AG09309 (cell line): ENCODE data around the gene TM9SF1.

Experiments used
- DNase-seq: peaks from one replicate; pipeline ENCODE4 v3.0.0-alpha.2; 2010; ENCODE audit warnings: low read depth
- H3K4me3 ChIP-seq: 2 replicates; pipeline ENCODE4 v1.5.1; 2011; ENCODE audit warnings: mild to moderate bottlenecking, low read depth, low read length, moderate library complexity; ENCODE audit not compliant: control insufficient read depth
- CTCF ChIP-seq: IDR thresholded peaks from 2 replicates; pipeline ENCODE4 v1.5.1; 2011; ENCODE audit warnings: mild to moderate bottlenecking, low read depth, low read length, inconsistent platforms; ENCODE audit not compliant: insufficient read depth, control insufficient read depth; ENCODE audit errors: missing control alignments

TM9SF1 gene

GRCh38 chr14:24187539-24187915 lies 7.7 kb downstream of the TM9SF1 start:
- no peak for DNase-seq
- TF ChIP-seq CTCF = no peak
- H3K4me3 ChIP-seq = peak overlapping the region; percentile 59

- DNase-seq = no peak
- no peak for TF ChIP-seq CTCF
- no peak overlapping the region for H3K4me3 ChIP-seq
Observed at GRCh38 chr14:24186831-24187538, 8.3 kb downstream of the TM9SF1 start.

- no peak for TF ChIP-seq CTCF
- no peak overlapping the region for H3K4me3 ChIP-seq
- DNase-seq = no peak
Observed at GRCh38 chr14:24185741-24186140, 9.5 kb downstream of the TM9SF1 start.

- DNase-seq = no peak
- TF ChIP-seq CTCF = no peak
- H3K4me3 ChIP-seq = no peak overlapping the region
Observed at GRCh38 chr14:24185026-24185425, 10.2 kb downstream of the TM9SF1 start.

DNA sequence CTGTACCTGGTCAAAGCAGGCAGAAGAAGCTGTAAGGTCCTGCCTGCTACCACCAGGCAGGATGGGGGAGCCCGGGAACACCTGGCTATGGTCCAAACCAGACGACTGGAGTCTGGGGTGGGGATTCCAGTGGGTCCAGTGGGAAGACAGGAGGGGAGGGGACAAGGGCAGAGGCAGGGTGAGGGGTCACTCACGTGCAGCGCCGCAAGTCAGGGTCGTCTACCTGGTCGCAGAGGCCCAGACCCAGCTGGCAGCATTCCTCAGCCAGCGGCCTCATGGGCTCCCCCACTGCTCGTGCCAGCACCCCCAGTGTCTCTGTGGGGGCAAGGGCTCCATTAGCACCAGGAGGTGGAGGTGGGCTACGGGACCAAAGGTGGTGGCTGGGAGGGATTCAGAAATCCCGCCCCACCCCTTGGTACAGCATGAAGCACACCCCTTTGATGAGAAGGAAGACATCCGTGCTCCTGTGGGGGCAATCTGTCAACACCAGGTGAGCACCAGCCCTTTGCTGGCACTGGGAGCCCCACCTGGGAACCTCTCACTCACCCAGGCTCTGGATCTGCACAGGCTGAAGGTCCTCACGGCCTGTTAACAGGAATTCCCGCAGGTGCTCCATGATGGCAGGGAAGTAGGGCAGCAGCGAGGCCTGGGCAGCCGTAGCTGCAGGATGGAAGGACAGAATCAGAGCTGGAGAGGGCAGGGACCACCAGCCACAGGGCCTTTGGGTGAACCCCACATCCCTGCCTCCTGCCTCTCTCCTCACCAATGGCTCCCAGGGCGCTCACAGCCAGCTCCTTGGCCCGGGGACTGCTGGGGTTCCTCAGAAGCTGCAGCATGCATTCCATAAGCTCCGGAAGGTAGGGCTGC lies 10.9 kb downstream of the TM9SF1 start:
- no peak for DNase-seq
- no peak overlapping the region for H3K4me3 ChIP-seq
- TF ChIP-seq CTCF = no peak

- no peak overlapping the region for H3K4me3 ChIP-seq
- DNase-seq = no peak
- no peak for TF ChIP-seq CTCF
Observed at GRCh38 chr14:24183014-24183481, 12.2 kb downstream of the TM9SF1 start.
